B cell (primary cell): ENCODE measurements around the gene CISH. TPM values are rescaled to one million over a fixed set of nuclear protein-coding genes. Genes with fewer than 3 reads are reported as not detected.

Experiments used
- ATAC-seq: fragments of 200-7000 bp; cut with Tn5 transposase; one replicate; pipeline ENCODE4 v1.10.0; 2021; ENCODE audit warnings: low read depth, mild to moderate bottlenecking, moderate number of reproducible peaks, moderate library complexity
- CTCF ChIA-PET: fragments of 350-600 bp; sonication (Branson Sonifier 250); formaldehyde crosslinking; loops from one replicate; lab custom pipeline; 2021; ENCODE audit warnings: antibody characterized with exemption, inconsistent platforms; lab: Charles Lee
- POLR2A ChIA-PET: fragments of 350-600 bp; sonication (Branson Sonifier 250); formaldehyde crosslinking; loops from one replicate; lab custom pipeline; 2021; ENCODE audit warnings: antibody characterized with exemption; lab: Charles Lee
- DNase-seq: peaks from one replicate; pipeline ENCODE4 v3.0.0; 2013
- H2AFZ ChIP-seq: 2 replicates; pipeline ENCODE4 v1.6.1; 2012; ENCODE audit warnings: mild to moderate bottlenecking, low read depth, low read length; ENCODE audit not compliant: insufficient read depth, poor library complexity, severe bottlenecking
- H3K27ac ChIP-seq, 2 donors: 1 replicate in 1 of 2; 2 replicates in 1 of 2; pipeline ENCODE4 v1.5.1; 2012 to 2013; ENCODE audit warnings: low read length in 2 of 2, mild to moderate bottlenecking in 2 of 2, moderate library complexity in 1 of 2
- H3K27me3 ChIP-seq, 4 experiments: fragments of 200-600 bp in 1 of 4; sonication (generic) in 1 of 4; replicated peaks in 1 of 4; 1 replicate in 2 of 4; 2 replicates in 2 of 4; pipeline versions ENCODE4 v1.6.1 to v1.7.0; 2013 to 2016; ENCODE audit warnings: low read length in 3 of 4, mild to moderate bottlenecking in 2 of 4, mixed read lengths in 1 of 4, moderate library complexity in 1 of 4; ENCODE audit not compliant: insufficient read depth in 4 of 4, control insufficient read depth in 3 of 4; ENCODE audit errors: control extremely low read depth in 1 of 4
- H3K36me3 ChIP-seq, 2 experiments: replicated peaks in 1 of 2; 1 replicate in 1 of 2; 2 replicates in 1 of 2; pipeline versions ENCODE4 v1.6.1 to v1.7.1; 2013; ENCODE audit warnings: low read length in 1 of 2; ENCODE audit not compliant: insufficient read depth in 2 of 2, control insufficient read depth in 1 of 2; ENCODE audit errors: control extremely low read depth in 1 of 2, extremely low read depth in 1 of 2
- H3K4me1 ChIP-seq, 2 donors: fragments of 200-600 bp in 1 of 2; sonication (generic) in 1 of 2; 1 replicate in 1 of 2; 2 replicates in 1 of 2; pipeline versions ENCODE4 v1.5.1 to v1.6.1; 2013 to 2017; ENCODE audit warnings: low read length in 2 of 2; ENCODE audit not compliant: control insufficient read depth in 2 of 2, insufficient read depth in 2 of 2
- H3K4me2 ChIP-seq: replicated peaks from 2 replicates; pipeline ENCODE3; 2012; ENCODE audit warnings: mild to moderate bottlenecking, low read depth, low read length; ENCODE audit not compliant: poor library complexity, severe bottlenecking
- H3K4me3 ChIP-seq, 5 experiments: fragments of 200-600 bp in 1 of 5; sonication (generic) in 1 of 5; 1 replicate in 3 of 5; 2 replicates in 2 of 5; pipeline versions ENCODE4 v1.5.1 to v1.7.0; 2011 to 2016; ENCODE audit warnings: low read length in 4 of 5, mild to moderate bottlenecking in 4 of 5, low read depth in 2 of 5, control low read depth in 1 of 5, moderate library complexity in 1 of 5; ENCODE audit not compliant: insufficient read depth in 1 of 5; ENCODE audit errors: control extremely low read depth in 1 of 5, extremely low read depth in 1 of 5
- H3K79me2 ChIP-seq: fragments of 200-600 bp; sonication (generic); one replicate; pipeline ENCODE4 v1.6.0; 2016; ENCODE audit warnings: low read length; ENCODE audit not compliant: control insufficient read depth, insufficient read depth
- H3K9ac ChIP-seq: fragments of 200-600 bp; sonication (generic); 2 replicates; pipeline ENCODE4 v1.6.1; 2017; ENCODE audit warnings: mild to moderate bottlenecking, low read length, moderate library complexity
- H3K9me3 ChIP-seq, 3 donors: one replicate each; pipeline versions ENCODE4 v1.6.1 to v1.7.1; 2013; ENCODE audit warnings: low read length in 2 of 3; ENCODE audit not compliant: control insufficient read depth in 2 of 3, insufficient read depth in 1 of 3; ENCODE audit errors: control extremely low read depth in 1 of 3
- H4K20me1 ChIP-seq: 2 replicates; pipeline ENCODE4 v1.6.0; 2012; ENCODE audit warnings: mild to moderate bottlenecking, low read length; ENCODE audit not compliant: insufficient read depth, control insufficient read depth, poor library complexity, severe bottlenecking
- H3K27ac Mint-ChIP-seq: one replicate; pipeline ENCODE4 v1.8.0; 2021; ENCODE audit warnings: mixed read lengths
- H3K27me3 Mint-ChIP-seq: one replicate; pipeline ENCODE4 v1.8.0; 2021; ENCODE audit warnings: mixed read lengths
- H3K4me1 Mint-ChIP-seq: one replicate; pipeline ENCODE4 v1.8.0; 2021; ENCODE audit warnings: mixed read lengths
- H3K4me3 Mint-ChIP-seq: one replicate; pipeline ENCODE4 v1.8.0; 2021; ENCODE audit warnings: mixed read lengths
- H3K9me3 Mint-ChIP-seq: one replicate; pipeline ENCODE4 v1.8.0; 2022; ENCODE audit warnings: mixed read lengths; ENCODE audit not compliant: insufficient read depth
- CTCF ChIP-seq: fragments of 200-600 bp; IDR thresholded peaks from one replicate; pipeline ENCODE4 v1.8.0; 2022; ENCODE audit warnings: antibody characterized with exemption, mild to moderate bottlenecking
- EZH2 ChIP-seq: IDR thresholded peaks from 2 replicates; pipeline ENCODE4 v1.6.1; 2012; ENCODE audit warnings: borderline replicate concordance, low read depth, mild to moderate bottlenecking, moderate library complexity, low read length; ENCODE audit not compliant: insufficient read depth, poor library complexity, severe bottlenecking
- WGBS: methylation state at CpG from one replicate; pipeline ENCODE4 v1.1.5; 2013; ENCODE audit warnings: missing lambda C conversion rate; ENCODE audit not compliant: insufficient coverage; 5-methylcytosine and 5-hydroxymethylcytosine counted together
- intact Hi-C: fragments of 100-400 bp; cut with micrococcal nuclease; formaldehyde crosslinking; loops from one replicate; pipeline ENCODE4 v1.10.0; 2022
- polyA plus RNA-seq: library from polyadenylated mRNA; depleted of rRNA; stranded (reverse); fragments of >200 nt; gene quantifications from 2 replicates; pipeline ENCODE4 v1.2.3, GENCODE V29; 2012
- total RNA-seq, 2 donors: library from RNA; stranded (reverse); fragments of 120-200 nt in 1 of 2; gene quantifications; 1 replicate in 1 of 2; 2 replicates in 1 of 2; pipeline versions ENCODE4 v1.2.3 to v1.2.4, GENCODE V29; 2013 to 2022

CISH gene
- total and polyA plus RNA-seq, 2 donors (not counting 1 experiment from before 2014, with no cell fraction given), result 2.3 to 3.5 TPM

GRCh38 chr3:50604110-50604621 is 7.4 kb downstream of the CISH start:
- Histone ChIP-seq H3K9ac (no peak overlapping the region), H3K27me3 (no peaks in the 10 kb centered on the region), H3K36me3 (peaks cover 0 to 4% of the 10 kb centered on the region in 2 experiments), H3K27ac (peak overlapping the region; percentile 16 to 21), H3K4me3 (no peak overlapping the region), H3K9me3 (no peaks in the 10 kb centered on the region), H3K4me2 (no peak overlapping the region), H3K4me1 (peaks cover 39 to 50% of the 10 kb centered on the region in 2 donors), H4K20me1 (no peaks in the 10 kb centered on the region), H2AFZ (no peak overlapping the region), H3K79me2 (peaks cover 6% of the 10 kb centered on the region)
- WGBS, result 92% methylated on average over 5 of the region's 5 CpGs
- CTCF ChIA-PET, result interaction anchor here (0.6 to 17.6 kb wide), 4 partner anchors 13 to 1772 kb away, joined by 3 to 541 read pairs (median 5); partner anchors contain the start of genes C3orf18 and HEMK1
- TF ChIP-seq CTCF, result no peak
- TF ChIP-seq EZH2, result no peak
- H3K27me3 Mint-ChIP-seq, result no peaks in the 10 kb centered on the region
- ATAC-seq (no peak), DNase-seq (no peak)
- intact Hi-C loops, result no loop called here
- peaks cover 42% of the 10 kb centered on the region for H3K4me1 Mint-ChIP-seq
- POLR2A ChIA-PET, result no interaction called here
- no peak overlapping the region for H3K4me3 Mint-ChIP-seq
- peak overlapping the region; percentile 35 for H3K27ac Mint-ChIP-seq
- no peaks in the 10 kb centered on the region for H3K9me3 Mint-ChIP-seq

GRCh38 chr3:50603261-50604109 is 8.1 kb downstream of the CISH start:
- no peaks in the 10 kb centered on the region for H3K79me2 ChIP-seq
- H2AFZ ChIP-seq, result no peak overlapping the region
- no peaks in the 10 kb centered on the region for H3K27me3 Mint-ChIP-seq
- no peaks in the 10 kb centered on the region for H3K9me3 Mint-ChIP-seq
- CTCF ChIA-PET, result interaction anchor here (0.6 to 17.6 kb wide), 3 partner anchors 10 to 1771 kb away, joined by 3 to 541 read pairs (median 4); partner anchors contain the start of genes C3orf18 and HEMK1
- no peaks in the 10 kb centered on the region for H3K9me3 ChIP-seq
- no peak overlapping the region for H3K27ac Mint-ChIP-seq
- no peak overlapping the region for H3K27ac ChIP-seq
- H3K27me3 ChIP-seq, result no peaks in the 10 kb centered on the region
- intact Hi-C loops, result no loop called here
- H3K4me3 Mint-ChIP-seq, result no peak overlapping the region
- peaks cover 39 to 50% of the 10 kb centered on the region in 2 donors for H3K4me1 ChIP-seq
- no peak for ATAC-seq
- no peak for TF ChIP-seq EZH2
- TF ChIP-seq CTCF, result no peak
- peaks cover 42% of the 10 kb centered on the region for H3K4me1 Mint-ChIP-seq
- H3K4me3 ChIP-seq, result no peak overlapping the region
- POLR2A ChIA-PET, result no interaction called here
- peaks cover 0 to 4% of the 10 kb centered on the region in 2 experiments for H3K36me3 ChIP-seq
- no peaks in the 10 kb centered on the region for H4K20me1 ChIP-seq
- H3K9ac ChIP-seq, result no peak overlapping the region
- H3K4me2 ChIP-seq, result no peak overlapping the region
- DNase-seq, result no peak
- WGBS, result 53% methylated on average over 4 of the region's 4 CpGs
